GM18519 (cell line): ENCODE data around the gene PCDHA10.

Experiments
- ATAC-seq: cut with Tn5 transposase; IDR thresholded peaks from one replicate; pipeline ENCODE4 v1.9.1; 2021; ENCODE audit warnings: mild to moderate bottlenecking, moderate library complexity; ENCODE audit not compliant: unreplicated experiment, low FRiP score

Gene PCDHA10

GRCh38 chr5:140881889-140882590, 26.3 kb downstream of the PCDHA10 start, which contains the start of gene PCDHA13:
Gene PCDHA13 (plus strand): TSS chr5:140882124. CDS start chr5:140882269, 145 bp downstream.
- ATAC-seq: no peak

GRCh38 chr5:140882591-140882899, 26.8 kb downstream of the PCDHA10 start:
- ATAC-seq: no peak

- ATAC-seq: no peak
These were observed 27.7 kb downstream of the PCDHA10 start for GRCh38 chr5:140883373-140883772.

- no peak for ATAC-seq
These were observed 28.4 kb downstream of the PCDHA10 start for GRCh38 chr5:140883927-140884697.

- ATAC-seq: no peak
These were observed 60.6 kb downstream of the PCDHA10 start for GRCh38 chr5:140916325-140916724.
